Mononuclear cell (primary cell): ENCODE results near the gene PFKL. TPM values are rescaled to one million over a fixed set of nuclear protein-coding genes. Genes with fewer than 3 reads are reported as not detected.

ENCODE experiments used
- H3K27me3 ChIP-seq: 2 replicates; pipeline ENCODE4 v1.6.0; 2011; ENCODE audit warnings: low read length, control low read depth; ENCODE audit not compliant: insufficient read depth
- H3K4me1 ChIP-seq: 2 replicates; pipeline ENCODE4 v1.5.1; 2011; ENCODE audit warnings: mild to moderate bottlenecking, low read length, control low read depth; ENCODE audit not compliant: insufficient read depth
- H3K4me3 ChIP-seq: 2 replicates; pipeline ENCODE4 v1.5.1; 2011; ENCODE audit warnings: mild to moderate bottlenecking, low read length, moderate library complexity
- H3K9me3 ChIP-seq: 2 replicates; pipeline ENCODE4 v1.5.1; 2011; ENCODE audit warnings: low read depth, mild to moderate bottlenecking, control low read depth, low read length
- total RNA-seq: library from RNA; depleted of rRNA; stranded (reverse); fragments of >200 nt; gene quantifications from one replicate; pipeline ENCODE4 v1.2.3, GENCODE V29; 2012

The PFKL gene
- total RNA-seq, 1 donor = 61.3 TPM

- Histone ChIP-seq H3K4me1 (no peaks in the 10 kb centered on the region), H3K27me3 (no peaks in the 10 kb centered on the region), H3K9me3 (no peaks in the 10 kb centered on the region), H3K4me3 (no peak overlapping the region)
These were observed 11.0 kb downstream of the PFKL start for GRCh38 chr21:44310628-44311507.

- Histone ChIP-seq H3K4me3 (no peak overlapping the region), H3K27me3 (no peaks in the 10 kb centered on the region)
These were observed 12.2 kb downstream of the PFKL start for GRCh38 chr21:44312089-44312488.

GRCh38 chr21:44312716-44313115 lies 12.9 kb downstream of the PFKL start:
- no peaks in the 10 kb centered on the region for H3K4me1 ChIP-seq
- no peak overlapping the region for H3K4me3 ChIP-seq
- H3K9me3 ChIP-seq = no peaks in the 10 kb centered on the region
- no peaks in the 10 kb centered on the region for H3K27me3 ChIP-seq

More at GRCh38 chr21:44312089-44312488, 12.2 kb downstream of the PFKL start:
- no peaks in the 10 kb centered on the region for H3K9me3 ChIP-seq
- no peaks in the 10 kb centered on the region for H3K4me1 ChIP-seq

- no peaks in the 10 kb centered on the region for H3K9me3 ChIP-seq
- no peak overlapping the region for H3K4me3 ChIP-seq
- no peaks in the 10 kb centered on the region for H3K27me3 ChIP-seq
- H3K4me1 ChIP-seq = no peaks in the 10 kb centered on the region
These were observed 13.6 kb downstream of the PFKL start for GRCh38 chr21:44313451-44313850.

GRCh38 chr21:44314128-44314527 lies 14.3 kb downstream of the PFKL start:
- Histone ChIP-seq H3K4me3 (no peak overlapping the region), H3K27me3 (no peaks in the 10 kb centered on the region), H3K9me3 (no peaks in the 10 kb centered on the region), H3K4me1 (no peaks in the 10 kb centered on the region)

GRCh38 chr21:44314561-44314960 lies 14.7 kb downstream of the PFKL start:
- Histone ChIP-seq H3K4me3 (no peak overlapping the region), H3K9me3 (no peaks in the 10 kb centered on the region), H3K4me1 (no peaks in the 10 kb centered on the region), H3K27me3 (no peaks in the 10 kb centered on the region)

GRCh38 chr21:44315691-44316203 lies 15.9 kb downstream of the PFKL start:
- H3K9me3 ChIP-seq = no peaks in the 10 kb centered on the region
- H3K4me3 ChIP-seq = no peak overlapping the region
- H3K4me1 ChIP-seq = no peaks in the 10 kb centered on the region
- no peaks in the 10 kb centered on the region for H3K27me3 ChIP-seq

GRCh38 chr21:44316277-44316900 lies 16.5 kb downstream of the PFKL start:
- H3K4me3 ChIP-seq = no peak overlapping the region
- H3K4me1 ChIP-seq = no peaks in the 10 kb centered on the region

GRCh38 chr21:44317241-44317782 lies 17.5 kb downstream of the PFKL start:
- Histone ChIP-seq H3K9me3 (no peaks in the 10 kb centered on the region), H3K27me3 (no peaks in the 10 kb centered on the region), H3K4me3 (no peak overlapping the region), H3K4me1 (no peaks in the 10 kb centered on the region)

More at GRCh38 chr21:44316277-44316900, 16.5 kb downstream of the PFKL start:
- Histone ChIP-seq H3K9me3 (no peaks in the 10 kb centered on the region), H3K27me3 (no peaks in the 10 kb centered on the region)

- no peaks in the 10 kb centered on the region for H3K9me3 ChIP-seq
- no peaks in the 10 kb centered on the region for H3K4me1 ChIP-seq
- H3K27me3 ChIP-seq = no peaks in the 10 kb centered on the region
- H3K4me3 ChIP-seq = no peak overlapping the region
These were observed 18.0 kb downstream of the PFKL start for GRCh38 chr21:44317871-44318270.

GRCh38 chr21:44318489-44319285 lies 18.8 kb downstream of the PFKL start:
- Histone ChIP-seq H3K9me3 (no peaks in the 10 kb centered on the region), H3K4me1 (no peaks in the 10 kb centered on the region), H3K27me3 (no peaks in the 10 kb centered on the region), H3K4me3 (no peak overlapping the region)

GRCh38 chr21:44319407-44320065 lies 19.7 kb downstream of the PFKL start:
- H3K27me3 ChIP-seq = no peaks in the 10 kb centered on the region
- H3K4me3 ChIP-seq = no peak overlapping the region
- no peaks in the 10 kb centered on the region for H3K9me3 ChIP-seq
- no peaks in the 10 kb centered on the region for H3K4me1 ChIP-seq

- Histone ChIP-seq H3K4me1 (no peaks in the 10 kb centered on the region), H3K27me3 (no peaks in the 10 kb centered on the region), H3K4me3 (no peak overlapping the region), H3K9me3 (no peaks in the 10 kb centered on the region)
These were observed 21.0 kb downstream of the PFKL start for GRCh38 chr21:44320847-44321246.

GRCh38 chr21:44321846-44322450 lies 22.1 kb downstream of the PFKL start:
- Histone ChIP-seq H3K27me3 (no peaks in the 10 kb centered on the region), H3K9me3 (no peaks in the 10 kb centered on the region), H3K4me3 (no peak overlapping the region), H3K4me1 (no peaks in the 10 kb centered on the region)
